Calu3 (cell line): ENCODE data around the gene EFCAB8. TPM values are rescaled to one million over a fixed set of nuclear protein-coding genes. Genes with fewer than 3 reads are reported as not detected.
A peak's percentile ranks its signal among the peaks of the same experiment; 100 is the strongest.
"Not testable (repeated sequence)": the region's sequence is repeated elsewhere in the genome, so short reads cannot be mapped to it uniquely, and the experiment has no call there.

Source experiments
- BruUV-seq: library from RNA; stranded (reverse); fragments of 400-500 nt; replicated peaks from 2 replicates; lab custom pipeline; 2021; lab: Mats Ljungman, UMichigan
- CTCF ChIA-PET: fragments of 300-600 bp; sonication (Branson Sonifier 250); formaldehyde crosslinking; loops from one replicate; lab custom pipeline; 2022; ENCODE audit warnings: antibody characterized with exemption; lab: Charles Lee
- DNase-seq: peaks from one replicate; pipeline ENCODE4 v3.0.0; 2022
- H3K27ac Mint-ChIP-seq: one replicate; pipeline ENCODE4 v1.8.0; 2022; ENCODE audit warnings: mixed read lengths; ENCODE audit not compliant: unreplicated experiment
- H3K27me3 Mint-ChIP-seq: one replicate; pipeline ENCODE4 v1.8.0; 2022; ENCODE audit warnings: mixed read lengths; ENCODE audit not compliant: unreplicated experiment
- H3K36me3 Mint-ChIP-seq: one replicate; pipeline ENCODE4 v1.8.0; 2022; ENCODE audit warnings: mild to moderate bottlenecking, moderate library complexity, mixed read lengths; ENCODE audit not compliant: insufficient read depth, unreplicated experiment
- H3K4me1 Mint-ChIP-seq: one replicate; pipeline ENCODE4 v1.8.0; 2022; ENCODE audit warnings: mild to moderate bottlenecking, low read depth, mixed read lengths; ENCODE audit not compliant: unreplicated experiment
- H3K4me3 Mint-ChIP-seq: one replicate; pipeline ENCODE4 v1.8.0; 2022; ENCODE audit warnings: mild to moderate bottlenecking, low read depth, moderate library complexity, mixed read lengths; ENCODE audit not compliant: unreplicated experiment
- H3K9me3 Mint-ChIP-seq: one replicate; pipeline ENCODE4 v1.8.0; 2022; ENCODE audit warnings: low read depth, mixed read lengths; ENCODE audit not compliant: unreplicated experiment
- intact Hi-C: fragments of 100-400 bp; cut with micrococcal nuclease; formaldehyde crosslinking; loops from one replicate; pipeline ENCODE4 v1.10.0; 2022; ENCODE audit not compliant: unreplicated experiment
- total RNA-seq: library from RNA; stranded (reverse); gene quantifications from 2 replicates; pipeline ENCODE4 v1.2.3, GENCODE V29; 2022
- TF ChIP-seq, protein P1 (sequence below): fragments of 200-600 bp; IDR thresholded peaks from one replicate; pipeline ENCODE4 v1.8.0; 2022; ENCODE audit warnings: antibody characterized with exemption; ENCODE audit not compliant: unreplicated experiment

The EFCAB8 gene
- total RNA-seq, 1 experiment from 2014 or later, result 1.1 TPM

- peaks cover 12% of the 10 kb centered on the region for H3K27me3 Mint-ChIP-seq
- H3K27ac Mint-ChIP-seq, result no peak overlapping the region
- CTCF ChIA-PET, result no interaction called here
- TF ChIP-seq, protein P1, sequence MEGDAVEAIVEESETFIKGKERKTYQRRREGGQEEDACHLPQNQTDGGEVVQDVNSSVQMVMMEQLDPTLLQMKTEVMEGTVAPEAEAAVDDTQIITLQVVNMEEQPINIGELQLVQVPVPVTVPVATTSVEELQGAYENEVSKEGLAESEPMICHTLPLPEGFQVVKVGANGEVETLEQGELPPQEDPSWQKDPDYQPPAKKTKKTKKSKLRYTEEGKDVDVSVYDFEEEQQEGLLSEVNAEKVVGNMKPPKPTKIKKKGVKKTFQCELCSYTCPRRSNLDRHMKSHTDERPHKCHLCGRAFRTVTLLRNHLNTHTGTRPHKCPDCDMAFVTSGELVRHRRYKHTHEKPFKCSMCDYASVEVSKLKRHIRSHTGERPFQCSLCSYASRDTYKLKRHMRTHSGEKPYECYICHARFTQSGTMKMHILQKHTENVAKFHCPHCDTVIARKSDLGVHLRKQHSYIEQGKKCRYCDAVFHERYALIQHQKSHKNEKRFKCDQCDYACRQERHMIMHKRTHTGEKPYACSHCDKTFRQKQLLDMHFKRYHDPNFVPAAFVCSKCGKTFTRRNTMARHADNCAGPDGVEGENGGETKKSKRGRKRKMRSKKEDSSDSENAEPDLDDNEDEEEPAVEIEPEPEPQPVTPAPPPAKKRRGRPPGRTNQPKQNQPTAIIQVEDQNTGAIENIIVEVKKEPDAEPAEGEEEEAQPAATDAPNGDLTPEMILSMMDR, result no peak
- H3K4me1 Mint-ChIP-seq, result no peaks in the 10 kb centered on the region
- H3K9me3 Mint-ChIP-seq, result no peaks in the 10 kb centered on the region
- intact Hi-C loops, result no loop called here
- BruUV-seq, result no TSS peak
- no peak for DNase-seq
- no peak overlapping the region for H3K4me3 Mint-ChIP-seq
- no peaks in the 10 kb centered on the region for H3K36me3 Mint-ChIP-seq
Observed at GRCh38 chr20:32898729-32899128, 40.0 kb downstream of the EFCAB8 start.

DNA sequence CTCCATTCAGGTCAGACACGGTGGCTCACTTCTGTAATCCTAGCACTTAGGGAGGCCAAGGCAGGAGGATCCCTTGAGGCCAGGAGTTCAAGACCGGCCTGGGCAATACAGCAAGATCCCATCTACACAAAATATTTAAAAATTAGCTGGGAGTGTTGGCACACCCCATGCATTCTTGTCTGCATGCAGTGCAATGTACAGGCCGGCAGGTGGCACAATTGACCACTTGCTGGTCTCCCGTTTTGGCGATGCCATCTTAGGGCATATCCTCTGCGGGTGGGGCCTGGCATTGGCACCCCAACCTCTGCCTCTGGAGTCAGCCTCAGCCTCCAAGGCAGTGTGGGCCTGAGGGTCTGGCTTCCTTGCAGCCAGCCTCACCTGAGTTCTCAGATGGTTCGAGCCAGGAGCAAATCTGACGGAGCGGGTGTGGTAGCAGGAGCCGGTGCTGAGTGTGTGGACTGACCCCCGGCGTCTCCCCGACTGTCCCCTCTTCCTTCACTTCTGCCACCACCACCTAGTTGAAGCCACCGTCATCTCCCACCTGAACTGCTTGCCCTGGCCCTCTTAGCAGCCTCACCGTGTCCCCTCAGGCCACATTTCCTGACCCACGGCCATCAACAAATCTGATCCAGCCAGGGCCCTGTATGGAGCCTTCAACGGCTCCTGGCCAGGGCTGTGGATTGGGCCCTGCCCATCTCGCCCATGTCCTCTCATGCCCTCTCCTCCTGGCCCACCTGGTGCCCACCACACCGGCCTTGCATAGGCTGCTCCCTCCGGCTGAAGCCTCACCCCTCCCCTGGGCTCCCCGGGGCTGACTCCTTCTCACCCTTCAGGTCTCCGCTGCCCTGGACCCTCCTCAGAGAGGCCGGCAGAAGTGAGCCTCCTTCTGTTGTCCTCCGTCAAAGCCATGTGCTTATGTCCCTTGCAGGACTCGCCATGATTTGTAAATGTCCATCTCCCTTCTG lies 44.0 kb downstream of the EFCAB8 start:
- intact Hi-C loops, result loop anchor here (1.0 to 10.0 kb wide), 4 partner anchors 42 to 392 kb away; no protein-coding TSS in a partner anchor
- no peaks in the 10 kb centered on the region for H3K4me1 Mint-ChIP-seq
- peak; percentile 75 for DNase-seq
- no peaks in the 10 kb centered on the region for H3K36me3 Mint-ChIP-seq
- H3K27me3 Mint-ChIP-seq, result peaks cover 28% of the 10 kb centered on the region
- no TSS peak for BruUV-seq
- CTCF ChIA-PET, result interaction anchor here (0.6 to 2.9 kb wide), 8 partner anchors 11 to 1064 kb away, joined by 3 to 28 read pairs (median 4); no protein-coding TSS in a partner anchor
- H3K4me3 Mint-ChIP-seq, result no peak overlapping the region
- no peaks in the 10 kb centered on the region for H3K9me3 Mint-ChIP-seq
- TF ChIP-seq, protein P1, result peak; percentile 97
- H3K27ac Mint-ChIP-seq, result no peak overlapping the region

- Mint-ChIP-seq H3K36me3 (no peaks in the 10 kb centered on the region), H3K4me3 (no peak overlapping the region), H3K27me3 (peaks cover 35% of the 10 kb centered on the region), H3K4me1 (no peaks in the 10 kb centered on the region), H3K27ac (no peak overlapping the region), H3K9me3 (no peaks in the 10 kb centered on the region)
- BruUV-seq, result no TSS peak
- CTCF ChIA-PET, result interaction anchor here (0.6 to 0.7 kb wide), 3 partner anchors 26 to 1024 kb away, joined by 3 to 5 read pairs (median 3); no protein-coding TSS in a partner anchor
- no peak for DNase-seq
- TF ChIP-seq, protein P1, result no peak
- intact Hi-C loops, result loop anchor here (2.0 to 10.0 kb wide), 3 partner anchors 41 to 391 kb away; no protein-coding TSS in a partner anchor
Observed at GRCh38 chr20:32903666-32904175, 45.0 kb downstream of the EFCAB8 start.

- intact Hi-C loops, result loop anchor here (10.0 kb wide), 1 partner anchor 390 kb away; no protein-coding TSS in a partner anchor
- not testable (repeated sequence) for H3K4me1 Mint-ChIP-seq, BruUV-seq, DNase-seq, H3K27ac Mint-ChIP-seq, H3K36me3 Mint-ChIP-seq, H3K9me3 Mint-ChIP-seq, H3K4me3 Mint-ChIP-seq
- H3K27me3 Mint-ChIP-seq, result peaks cover 45% of the 10 kb centered on the region
- CTCF ChIA-PET, result interaction anchor here (0.6 to 0.7 kb wide), 3 partner anchors 25 to 105 kb away, joined by 3 to 5 read pairs (median 5); no protein-coding TSS in a partner anchor
Observed at GRCh38 chr20:32904678-32905077, 46.0 kb downstream of the EFCAB8 start.
